ENCODE data around the gene DUSP16. TPM values are rescaled to one million over a fixed set of nuclear protein-coding genes. Genes with fewer than 3 reads are reported as not detected.
A peak's percentile ranks its signal among the peaks of the same experiment; 100 is the strongest.

DUSP16 gene
- total and polyA plus RNA-seq, 4 experiments from 2014 or later = 16.8 to 125 (median 72.5) TPM

DNA sequence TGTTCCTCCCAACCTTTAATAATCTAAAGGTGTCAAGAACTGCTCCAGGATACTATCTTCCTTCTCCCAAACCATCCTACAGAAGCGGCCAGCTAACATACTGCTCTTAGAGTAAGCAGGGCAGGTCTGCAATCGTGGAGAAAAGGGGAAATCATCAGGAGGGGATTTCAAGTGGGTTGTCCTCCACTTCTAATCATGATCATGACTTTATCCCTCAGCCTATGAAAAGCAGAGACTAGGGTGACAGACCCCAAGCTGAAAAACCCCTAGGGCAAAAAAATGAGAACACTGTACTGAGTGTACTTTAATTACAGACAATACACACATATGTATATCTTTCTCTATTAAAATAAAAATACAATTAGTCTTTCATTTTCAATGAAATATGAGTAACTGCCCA lies 13.9 kb downstream of the DUSP16 start:
- Histone ChIP-seq H3K4me1 (ENCODE audit: insufficient read depth, low read length) (peaks cover 10% of the 10 kb centered on the region), H3K36me3 (ENCODE audit: insufficient read depth, low read length) (no peaks in the 10 kb centered on the region), H3K9me3 (ENCODE audit: control insufficient read depth in 1 of 2, low read length in 2 of 2) (no peaks in the 10 kb centered on the region), H3K4me3 (ENCODE audit: low read length in 2 of 2) (no peak overlapping the region), H3K27ac (ENCODE audit: low read depth, low read length) (no peak overlapping the region), H3K27me3 (ENCODE audit: insufficient read depth, low read length) (no peaks in the 10 kb centered on the region)
- H3K9me3 Mint-ChIP-seq = no peaks in the 10 kb centered on the region
- peaks cover 22 to 49% (median 35%) of the 10 kb centered on the region in 4 donors for H3K4me1 Mint-ChIP-seq
- no peaks in the 10 kb centered on the region for H3K27me3 Mint-ChIP-seq
- H3K36me3 Mint-ChIP-seq = peaks cover 9 to 26% of the 10 kb centered on the region in 2 donors
- peak overlapping the region in 1 of 8 donors; percentile 30 for H3K4me3 Mint-ChIP-seq
- ChIA-PET POLR2A (ENCODE audit: partially characterized antibody) (interaction anchor here (0.6 to 2.6 kb wide), 7 partner anchors 8 to 188 kb away, joined by 3 to 12 read pairs (median 4); partner anchors contain the start of gene DUSP16), CTCF (ENCODE audit: partially characterized antibody) (interaction anchor here (1.0 to 1.2 kb wide), 2 partner anchors 10 to 25 kb away, joined by 3 read pairs; no protein-coding TSS in a partner anchor)
- no peak for DNase-seq
- intact Hi-C loops (cut with micrococcal nuclease) = no loop called here
- H3K27ac Mint-ChIP-seq = peak overlapping the region; percentile 30 to 89 (median 72)

DNA sequence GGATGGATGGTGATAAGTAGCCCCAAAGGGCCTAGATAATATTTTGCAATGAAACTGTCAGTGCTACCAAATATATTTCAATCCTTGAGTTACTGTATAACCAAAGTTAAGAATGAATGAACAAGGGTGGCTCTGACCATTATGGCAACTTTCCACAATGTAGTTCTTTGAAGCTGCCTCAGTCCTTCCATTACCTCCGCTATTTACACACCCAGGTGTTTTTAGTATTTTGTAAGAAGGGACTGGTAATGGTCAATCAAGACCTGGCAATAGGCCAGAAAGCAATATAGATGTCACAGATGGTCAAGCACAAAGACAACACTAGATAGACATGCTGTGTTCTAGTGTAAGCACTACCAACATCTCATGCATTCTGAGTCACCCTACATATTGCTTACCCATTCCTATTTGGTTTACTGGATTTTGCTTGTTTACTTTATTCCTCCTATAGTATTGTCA lies 16.3 kb downstream of the DUSP16 start:
- POLR2A ChIA-PET (ENCODE audit: partially characterized antibody) = interaction anchor here (0.5 to 2.9 kb wide), 7 partner anchors 10 to 142 kb away, joined by 3 to 12 read pairs (median 3); no protein-coding TSS in a partner anchor

DNA sequence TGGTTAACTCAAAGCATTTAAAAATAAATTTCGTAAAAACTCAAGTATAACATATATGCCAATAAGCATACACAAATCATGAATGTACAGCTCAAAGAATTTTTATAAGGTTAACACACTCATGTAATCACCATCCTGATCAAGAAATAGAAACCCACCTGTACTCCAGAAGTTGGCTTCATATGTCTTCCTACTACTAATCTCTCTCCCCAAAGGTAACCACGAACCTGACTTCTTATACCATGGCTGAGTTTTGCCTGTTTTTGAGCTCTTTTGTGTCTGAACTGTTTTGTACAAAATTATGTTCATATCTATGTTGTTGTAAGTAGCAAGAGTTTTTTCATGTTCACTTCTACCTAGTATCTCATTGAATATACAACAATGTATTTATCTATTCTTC lies 18.7 kb downstream of the DUSP16 start:
- no peaks in the 10 kb centered on the region for H3K9me3 ChIP-seq (ENCODE audit: control insufficient read depth in 1 of 2, low read length in 2 of 2)
- Mint-ChIP-seq H3K27me3 (no peaks in the 10 kb centered on the region), H3K27ac (peak overlapping the region in 4 of 7 donors; percentile 9 to 77 (median 34)), H3K9me3 (no peaks in the 10 kb centered on the region), H3K4me1 (peaks cover 20 to 49% (median 37%) of the 10 kb centered on the region in 4 donors), H3K36me3 (peaks cover 12 to 22% of the 10 kb centered on the region in 2 donors), H3K4me3 (no peak overlapping the region)
- no peaks in the 10 kb centered on the region for H3K27me3 ChIP-seq (ENCODE audit: insufficient read depth, low read length)
- ChIA-PET CTCF (ENCODE audit: partially characterized antibody) (interaction anchor here (1.3 to 1.5 kb wide), 2 partner anchors 16 to 168 kb away, joined by 3 to 4 read pairs; no protein-coding TSS in a partner anchor), POLR2A (ENCODE audit: partially characterized antibody) (interaction anchor here (0.7 to 1.5 kb wide), 3 partner anchors 13 to 17 kb away, joined by 3 to 6 read pairs (median 5); no protein-coding TSS in a partner anchor)
- peaks cover 22% of the 10 kb centered on the region for H3K4me1 ChIP-seq (ENCODE audit: insufficient read depth, low read length)
- intact Hi-C loops (cut with micrococcal nuclease) = no loop called here
- H3K27ac ChIP-seq (ENCODE audit: low read depth, low read length) = no peak overlapping the region
- no peaks in the 10 kb centered on the region for H3K36me3 ChIP-seq (ENCODE audit: insufficient read depth, low read length)
- DNase-seq = no peak
- H3K4me3 ChIP-seq (ENCODE audit: low read length in 2 of 2) = no peak overlapping the region

More for the DNA sequence above, 16.3 kb downstream of the DUSP16 start:
- CTCF ChIA-PET (ENCODE audit: partially characterized antibody) = no interaction called here
- peak overlapping the region in 2 of 7 donors; percentile 22 to 51 for H3K27ac Mint-ChIP-seq
- H3K9me3 Mint-ChIP-seq = no peaks in the 10 kb centered on the region
- no peaks in the 10 kb centered on the region for H3K27me3 ChIP-seq (ENCODE audit: insufficient read depth, low read length)
- no peaks in the 10 kb centered on the region for H3K36me3 ChIP-seq (ENCODE audit: insufficient read depth, low read length)
- peaks cover 12% of the 10 kb centered on the region for H3K4me1 ChIP-seq (ENCODE audit: insufficient read depth, low read length)
- no peak overlapping the region for H3K4me3 ChIP-seq (ENCODE audit: low read length in 2 of 2)
- H3K36me3 Mint-ChIP-seq = peaks cover 12 to 26% of the 10 kb centered on the region in 2 donors
- intact Hi-C loops (cut with micrococcal nuclease) = loop anchor here (2.0 kb wide), 1 partner anchor 14 kb away; no protein-coding TSS in a partner anchor
- no peaks in the 10 kb centered on the region for H3K9me3 ChIP-seq (ENCODE audit: control insufficient read depth in 1 of 2, low read length in 2 of 2)
- H3K27ac ChIP-seq (ENCODE audit: low read depth, low read length) = no peak overlapping the region
- peaks cover 22 to 58% (median 40%) of the 10 kb centered on the region in 4 donors for H3K4me1 Mint-ChIP-seq
- no peak for DNase-seq
- H3K27me3 Mint-ChIP-seq = no peaks in the 10 kb centered on the region
- H3K4me3 Mint-ChIP-seq = no peak overlapping the region

DNA sequence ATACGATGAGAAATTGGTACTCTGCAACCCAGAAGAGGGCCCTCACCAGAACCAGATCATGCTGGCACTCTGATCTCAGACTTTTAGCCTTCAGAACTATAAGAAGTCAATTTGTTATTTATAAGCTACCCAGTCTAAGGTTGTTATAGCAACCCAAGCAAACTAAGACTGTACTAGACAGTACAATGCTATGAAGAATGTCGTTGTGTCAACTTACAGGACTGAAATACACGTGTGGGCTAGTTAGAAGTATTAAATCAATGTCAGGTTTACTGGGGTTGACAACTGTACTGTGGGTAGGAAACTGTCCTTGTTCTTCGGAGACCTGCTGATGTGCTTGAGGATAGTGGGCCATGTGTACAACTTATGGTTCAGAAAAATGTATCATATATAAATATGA lies 19.7 kb downstream of the DUSP16 start:
- Histone ChIP-seq H3K27me3 (ENCODE audit: insufficient read depth, low read length) (no peaks in the 10 kb centered on the region), H3K4me3 (ENCODE audit: low read length in 2 of 2) (no peak overlapping the region), H3K4me1 (ENCODE audit: insufficient read depth, low read length) (peaks cover 22% of the 10 kb centered on the region), H3K9me3 (ENCODE audit: control insufficient read depth in 1 of 2, low read length in 2 of 2) (no peaks in the 10 kb centered on the region), H3K27ac (ENCODE audit: low read depth, low read length) (no peak overlapping the region), H3K36me3 (ENCODE audit: insufficient read depth, low read length) (no peaks in the 10 kb centered on the region)
- Mint-ChIP-seq H3K27me3 (no peaks in the 10 kb centered on the region), H3K4me3 (no peak overlapping the region), H3K4me1 (peaks cover 17 to 49% (median 38%) of the 10 kb centered on the region in 4 donors), H3K36me3 (peaks cover 12 to 22% of the 10 kb centered on the region in 2 donors), H3K9me3 (no peaks in the 10 kb centered on the region), H3K27ac (peak overlapping the region in 4 of 7 donors; percentile 52 to 77 (median 64))
- CTCF ChIA-PET (ENCODE audit: partially characterized antibody) = no interaction called here
- intact Hi-C loops (cut with micrococcal nuclease) = no loop called here
- POLR2A ChIA-PET (ENCODE audit: partially characterized antibody) = interaction anchor here (1.1 kb wide), 1 partner anchor 61 kb away, joined by 3 read pairs; no protein-coding TSS in a partner anchor
- no peak for DNase-seq

DNA sequence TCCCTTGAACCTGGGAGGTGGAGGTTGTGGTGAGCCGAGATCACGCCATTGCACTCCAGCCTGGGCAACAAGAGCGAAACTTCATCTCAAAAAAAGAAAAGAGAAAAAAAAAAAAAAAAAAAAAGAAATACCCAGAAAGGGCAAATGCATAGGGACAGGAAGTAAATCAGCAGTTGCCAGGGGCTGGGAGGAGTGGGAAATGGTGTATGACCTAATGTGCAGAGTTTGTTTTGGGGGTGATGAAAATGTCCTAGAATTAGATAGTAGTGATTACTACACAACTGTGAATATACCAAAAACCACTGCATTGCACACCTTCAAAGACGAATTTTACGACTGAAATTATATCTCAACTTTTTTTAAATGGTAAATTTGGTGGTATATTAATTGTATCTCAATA lies 20.4 kb downstream of the DUSP16 start:
- no peaks in the 10 kb centered on the region for H3K9me3 Mint-ChIP-seq
- intact Hi-C loops (cut with micrococcal nuclease) = no loop called here
- H3K9me3 ChIP-seq (ENCODE audit: control insufficient read depth in 1 of 2, low read length in 2 of 2) = no peaks in the 10 kb centered on the region
- H3K4me1 Mint-ChIP-seq = peaks cover 17 to 46% (median 37%) of the 10 kb centered on the region in 4 donors
- CTCF ChIA-PET (ENCODE audit: partially characterized antibody) = interaction anchor here (1.8 kb wide), 1 partner anchor 165 kb away, joined by 5 read pairs; no protein-coding TSS in a partner anchor
- POLR2A ChIA-PET (ENCODE audit: partially characterized antibody) = interaction anchor here (0.6 to 1.3 kb wide), 3 partner anchors 19 to 118 kb away, joined by 3 to 5 read pairs (median 4); no protein-coding TSS in a partner anchor
- H3K4me1 ChIP-seq (ENCODE audit: insufficient read depth, low read length) = peaks cover 18% of the 10 kb centered on the region
- no peaks in the 10 kb centered on the region for H3K36me3 ChIP-seq (ENCODE audit: insufficient read depth, low read length)
- H3K27ac Mint-ChIP-seq = peak overlapping the region in 1 of 7 donors; percentile 48
- no peaks in the 10 kb centered on the region for H3K27me3 Mint-ChIP-seq
- H3K27me3 ChIP-seq (ENCODE audit: insufficient read depth, low read length) = no peaks in the 10 kb centered on the region
- no peak for DNase-seq
- H3K36me3 Mint-ChIP-seq = peaks cover 12 to 20% of the 10 kb centered on the region in 2 donors
- H3K4me3 ChIP-seq (ENCODE audit: low read length in 2 of 2) = no peak overlapping the region
- H3K27ac ChIP-seq (ENCODE audit: low read depth, low read length) = no peak overlapping the region
- H3K4me3 Mint-ChIP-seq = no peak overlapping the region

DNA sequence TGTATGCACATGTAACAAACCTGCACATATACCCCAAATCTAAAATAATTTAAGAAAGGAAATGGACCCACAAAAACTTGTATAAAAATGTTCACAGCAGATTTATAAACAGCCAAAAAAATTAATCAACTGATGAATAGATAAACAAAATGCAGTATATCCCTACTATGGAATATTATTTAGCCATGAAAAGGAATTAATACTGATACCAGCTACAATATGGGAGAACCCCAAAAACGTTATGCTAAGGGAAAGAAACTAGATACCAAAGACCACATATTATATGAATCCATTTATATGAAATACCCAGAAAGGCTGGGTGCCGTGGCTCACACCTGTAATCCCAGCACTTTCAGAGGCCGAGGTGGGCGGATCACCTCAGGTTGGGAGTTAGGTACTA lies 20.9 kb downstream of the DUSP16 start:
- H3K4me3 ChIP-seq (ENCODE audit: low read length in 2 of 2) = no peak overlapping the region
- Mint-ChIP-seq H3K4me3 (no peak overlapping the region), H3K4me1 (peaks cover 17 to 47% (median 36%) of the 10 kb centered on the region in 4 donors), H3K9me3 (no peaks in the 10 kb centered on the region), H3K27ac (peak overlapping the region in 2 of 7 donors; percentile 29 to 48), H3K36me3 (peaks cover 12 to 20% of the 10 kb centered on the region in 2 donors), H3K27me3 (no peaks in the 10 kb centered on the region)
- ChIA-PET POLR2A (ENCODE audit: partially characterized antibody) (interaction anchor here (0.6 to 2.0 kb wide), 5 partner anchors 12 to 165 kb away, joined by 3 to 5 read pairs (median 4); no protein-coding TSS in a partner anchor), CTCF (ENCODE audit: partially characterized antibody) (interaction anchor here (1.8 kb wide), 1 partner anchor 165 kb away, joined by 5 read pairs; no protein-coding TSS in a partner anchor)
- no peaks in the 10 kb centered on the region for H3K9me3 ChIP-seq (ENCODE audit: control insufficient read depth in 1 of 2, low read length in 2 of 2)
- H3K36me3 ChIP-seq (ENCODE audit: insufficient read depth, low read length) = no peaks in the 10 kb centered on the region
- H3K27me3 ChIP-seq (ENCODE audit: insufficient read depth, low read length) = no peaks in the 10 kb centered on the region
- peaks cover 15% of the 10 kb centered on the region for H3K4me1 ChIP-seq (ENCODE audit: insufficient read depth, low read length)
- intact Hi-C loops (cut with micrococcal nuclease) = no loop called here
- H3K27ac ChIP-seq (ENCODE audit: low read depth, low read length) = no peak overlapping the region
- DNase-seq = no peak
